Naive thymus-derived CD4-positive, alpha-beta T cell (primary cell): Measurements from ENCODE around the gene ZEB1. TPM values are rescaled to one million over a fixed set of nuclear protein-coding genes. Genes with fewer than 3 reads are reported as not detected.
A peak's percentile ranks its signal among the peaks of the same experiment; 100 is the strongest.

Source experiments
- ATAC-seq: fragments of 150-1000 bp; cut with Tn5 transposase; 2 replicates; pipeline ENCODE4 v1.10.0; 2021; ENCODE audit warnings: mild to moderate bottlenecking, moderate library complexity
- CTCF ChIA-PET: fragments of 350-600 bp; sonication (Branson Sonifier 250); formaldehyde crosslinking; loops from one replicate; lab custom pipeline; 2021; ENCODE audit warnings: antibody characterized with exemption; lab: Charles Lee
- POLR2A ChIA-PET: fragments of 350-600 bp; sonication (Branson Sonifier 250); formaldehyde crosslinking; loops from one replicate; lab custom pipeline; 2021; ENCODE audit warnings: antibody characterized with exemption, inconsistent platforms; lab: Charles Lee
- DNase-seq, 9 donors: peaks; one replicate each; pipeline versions ENCODE4 v3.0.0 to v3.0.0-alpha.2; 2020 to 2022; ENCODE audit warnings: mixed read lengths in 1 of 9
- H3K27ac ChIP-seq: one replicate; pipeline ENCODE4 v1.7.0; 2013; ENCODE audit warnings: mild to moderate bottlenecking, low read depth, low read length, moderate library complexity
- H3K27me3 ChIP-seq, 2 donors: one replicate each; pipeline ENCODE4 v1.7.0; 2013; ENCODE audit warnings: low read length in 2 of 2, mild to moderate bottlenecking in 2 of 2, moderate library complexity in 2 of 2; ENCODE audit not compliant: control insufficient read depth in 2 of 2, insufficient read depth in 2 of 2
- H3K36me3 ChIP-seq, 3 experiments: 1 replicate in 2 of 3; 2 replicates in 1 of 3; pipeline ENCODE4 v1.7.0; 2013; ENCODE audit warnings: low read length in 3 of 3, mild to moderate bottlenecking in 3 of 3, moderate library complexity in 1 of 3; ENCODE audit not compliant: insufficient read depth in 3 of 3, control insufficient read depth in 2 of 3
- H3K4me1 ChIP-seq, 2 donors: one replicate each; pipeline ENCODE4 v1.7.0; 2013; ENCODE audit warnings: low read length in 2 of 2, mild to moderate bottlenecking in 2 of 2, moderate library complexity in 1 of 2; ENCODE audit not compliant: control insufficient read depth in 2 of 2, insufficient read depth in 2 of 2
- H3K4me3 ChIP-seq: 2 replicates; pipeline ENCODE4 v1.7.0; 2013; ENCODE audit warnings: mild to moderate bottlenecking, low read length
- H3K9me3 ChIP-seq, 3 experiments: 1 replicate in 2 of 3; 2 replicates in 1 of 3; pipeline ENCODE4 v1.7.0; 2013; ENCODE audit warnings: low read length in 3 of 3; ENCODE audit not compliant: control insufficient read depth in 2 of 3
- H3K27ac Mint-ChIP-seq, 9 donors: one replicate each; pipeline ENCODE4 v1.8.0; 2020 to 2022; ENCODE audit warnings: mixed read lengths in 9 of 9, mild to moderate bottlenecking in 8 of 9, moderate library complexity in 5 of 9, inconsistent platforms in 2 of 9
- H3K27me3 Mint-ChIP-seq, 5 donors: one replicate each; pipeline ENCODE4 v1.8.0; 2021 to 2022; ENCODE audit warnings: mixed read lengths in 5 of 5, mild to moderate bottlenecking in 1 of 5
- H3K36me3 Mint-ChIP-seq, 5 donors: one replicate each; pipeline ENCODE4 v1.8.0; 2020 to 2022; ENCODE audit warnings: mixed read lengths in 5 of 5, mild to moderate bottlenecking in 3 of 5, inconsistent platforms in 1 of 5
- H3K4me1 Mint-ChIP-seq, 7 donors: one replicate each; pipeline ENCODE4 v1.8.0; 2020 to 2022; ENCODE audit warnings: mixed read lengths in 7 of 7, mild to moderate bottlenecking in 3 of 7, inconsistent platforms in 1 of 7
- H3K4me3 Mint-ChIP-seq, 10 donors: one replicate each; pipeline ENCODE4 v1.8.0; 2020 to 2022; ENCODE audit warnings: mild to moderate bottlenecking in 10 of 10, mixed read lengths in 10 of 10, moderate library complexity in 6 of 10, inconsistent platforms in 2 of 10
- H3K9me3 Mint-ChIP-seq, 11 donors: one replicate each; pipeline ENCODE4 v1.8.0; 2020 to 2022; ENCODE audit warnings: mixed read lengths in 11 of 11, mild to moderate bottlenecking in 4 of 11, inconsistent platforms in 1 of 11, moderate library complexity in 1 of 11
- intact Hi-C, 2 donors: fragments of 100-400 bp; cut with micrococcal nuclease; formaldehyde crosslinking; loops; one replicate each; pipeline ENCODE4 v1.15.1; 2023
- polyA plus RNA-seq, 2 donors: library from polyadenylated mRNA; unstranded; fragments of 300-500 nt; fragmentation: Illumina TruSeq; gene quantifications; one replicate each; pipeline ENCODE4 v1.2.3, GENCODE V29; 2021
- total RNA-seq, 6 experiments: library from RNA in 5 of 6; stranded (reverse) in 5 of 6; gene quantifications; 1 replicate in 5 of 6; 2 replicates in 1 of 6; pipeline ENCODE4 v1.2.3 and lab custom pipeline; 2021 to 2026

The ZEB1 gene
- total and polyA plus RNA-seq, 7 experiments from 2014 or later, result 37.4 to 126 (median 77.5) TPM

DNA sequence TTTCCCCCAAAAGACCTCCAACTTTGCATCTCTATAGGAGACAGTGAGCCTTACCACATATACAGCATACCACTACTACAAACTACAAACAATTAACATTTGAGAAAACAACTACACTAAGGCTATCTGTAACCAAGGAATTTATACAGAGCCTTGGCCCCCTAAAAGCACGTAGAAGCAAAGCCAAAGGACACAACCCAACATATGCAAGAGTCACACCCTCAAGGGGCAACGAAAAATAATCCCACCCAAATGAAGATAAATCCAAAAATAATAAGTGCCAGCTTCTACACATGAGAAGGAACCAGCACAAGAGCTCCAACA, 149.5 kb downstream of the ZEB1 start:
- ChIA-PET POLR2A (no interaction called here), CTCF (no interaction called here)
- no peaks in the 10 kb centered on the region for H3K27me3 Mint-ChIP-seq
- no peak for DNase-seq
- H3K4me3 ChIP-seq, result no peak overlapping the region
- intact Hi-C loops, result no loop called here
- peaks cover 0 to 42% (median 0%) of the 10 kb centered on the region in 3 experiments for H3K36me3 ChIP-seq
- H3K4me1 Mint-ChIP-seq, result peaks cover 0 to 14% (median 0%) of the 10 kb centered on the region in 7 donors
- H3K9me3 ChIP-seq, result peaks cover 0 to 11% (median 6%) of the 10 kb centered on the region in 3 experiments
- peak overlapping the region in 1 of 9 donors; percentile 55 for H3K27ac Mint-ChIP-seq
- H3K9me3 Mint-ChIP-seq, result peaks cover 0 to 36% (median 23%) of the 10 kb centered on the region in 11 donors
- peaks cover 35 to 51% (median 50%) of the 10 kb centered on the region in 5 donors for H3K36me3 Mint-ChIP-seq
- no peaks in the 10 kb centered on the region for H3K4me1 ChIP-seq
- no peak overlapping the region for H3K4me3 Mint-ChIP-seq
- H3K27ac ChIP-seq, result no peak overlapping the region
- ATAC-seq, result no peak
- no peaks in the 10 kb centered on the region for H3K27me3 ChIP-seq

DNA sequence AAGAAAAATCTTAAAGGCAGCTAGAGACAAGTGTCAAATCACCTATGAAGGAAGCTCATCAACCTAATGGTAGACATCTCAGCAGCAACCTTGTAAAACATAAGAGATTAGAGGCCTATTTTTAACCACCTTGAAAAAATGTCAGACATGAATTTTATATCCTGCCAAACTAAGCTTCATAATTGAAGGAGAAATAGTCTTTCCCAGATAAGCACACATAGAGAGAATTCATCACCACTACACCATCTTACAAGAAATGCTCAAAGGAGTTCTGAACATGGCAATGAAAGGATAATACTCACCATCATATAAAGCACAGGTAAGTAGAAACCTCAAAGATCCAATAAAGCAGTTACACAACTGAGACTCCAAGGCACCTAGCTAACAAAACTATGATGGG, 156.5 kb downstream of the ZEB1 start:
- peaks cover 5 to 30% (median 12%) of the 10 kb centered on the region in 11 donors for H3K9me3 Mint-ChIP-seq
- H3K27ac ChIP-seq, result no peak overlapping the region
- peaks cover 10 to 31% (median 20%) of the 10 kb centered on the region in 5 donors for H3K36me3 Mint-ChIP-seq
- no peaks in the 10 kb centered on the region for H3K36me3 ChIP-seq
- DNase-seq (no peak), ATAC-seq (no peak)
- H3K4me1 ChIP-seq, result peaks cover 0 to 7% of the 10 kb centered on the region in 2 donors
- peak overlapping the region in 1 of 10 donors; percentile 13 for H3K4me3 Mint-ChIP-seq
- H3K9me3 ChIP-seq, result peaks cover 0 to 7% (median 0%) of the 10 kb centered on the region in 3 experiments
- H3K27me3 ChIP-seq, result no peaks in the 10 kb centered on the region
- intact Hi-C loops, result no loop called here
- no peaks in the 10 kb centered on the region for H3K27me3 Mint-ChIP-seq
- peaks cover 0 to 44% (median 40%) of the 10 kb centered on the region in 7 donors for H3K4me1 Mint-ChIP-seq
- POLR2A ChIA-PET, result no interaction called here
- H3K27ac Mint-ChIP-seq, result no peak overlapping the region
- CTCF ChIA-PET, result no interaction called here
- no peak overlapping the region for H3K4me3 ChIP-seq

DNA sequence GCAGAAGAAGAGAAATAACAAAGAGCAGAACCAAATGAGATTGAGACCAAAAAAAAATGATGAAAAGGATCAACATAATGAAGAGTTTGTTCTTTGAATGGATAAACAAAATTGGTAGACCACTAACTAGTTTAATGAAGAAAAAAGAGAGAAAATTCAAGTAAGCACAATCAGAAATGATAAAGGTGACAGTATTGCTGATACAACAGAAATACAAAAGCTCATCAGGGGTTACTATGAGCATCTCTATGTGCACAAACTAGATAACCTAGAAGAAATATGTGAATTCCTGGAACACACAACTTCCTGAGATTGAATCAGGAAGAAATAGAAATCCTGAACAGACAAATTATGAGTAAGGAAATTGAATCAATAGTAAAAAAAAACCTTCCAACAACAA, 157.1 kb downstream of the ZEB1 start:
- H3K27ac ChIP-seq, result no peak overlapping the region
- no peaks in the 10 kb centered on the region for H3K36me3 ChIP-seq
- ATAC-seq (no peak), DNase-seq (no peak)
- intact Hi-C loops, result no loop called here
- H3K9me3 ChIP-seq, result peaks cover 0 to 7% (median 0%) of the 10 kb centered on the region in 3 experiments
- ChIA-PET CTCF (no interaction called here), POLR2A (no interaction called here)
- Mint-ChIP-seq H3K36me3 (peaks cover 10 to 33% (median 24%) of the 10 kb centered on the region in 5 donors), H3K27ac (no peak overlapping the region), H3K9me3 (peaks cover 5 to 30% (median 12%) of the 10 kb centered on the region in 11 donors), H3K4me3 (peak overlapping the region in 1 of 10 donors; percentile 13), H3K27me3 (no peaks in the 10 kb centered on the region), H3K4me1 (peaks cover 0 to 44% (median 40%) of the 10 kb centered on the region in 7 donors)
- H3K4me3 ChIP-seq, result no peak overlapping the region
- H3K27me3 ChIP-seq, result no peaks in the 10 kb centered on the region
- H3K4me1 ChIP-seq, result peaks cover 0 to 7% of the 10 kb centered on the region in 2 donors

DNA sequence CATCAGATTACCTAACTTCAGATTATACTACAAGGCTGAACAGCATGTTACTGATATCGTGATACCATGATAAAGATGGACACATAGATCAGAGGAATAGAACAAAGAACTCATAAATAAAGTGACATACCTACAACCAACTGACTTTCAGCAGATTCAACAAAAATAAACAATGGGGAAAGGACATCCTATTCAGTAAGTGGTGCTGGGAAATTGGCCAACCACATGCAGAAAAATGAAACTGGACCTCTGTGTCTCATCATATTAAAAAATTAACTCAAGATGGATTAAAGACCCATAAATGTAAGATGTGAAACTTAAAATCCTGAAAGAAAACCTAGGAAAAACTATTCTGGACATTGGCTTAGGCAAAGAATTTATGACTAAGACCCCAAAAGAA, 158.6 kb downstream of the ZEB1 start:
- Histone ChIP-seq H3K27me3 (no peaks in the 10 kb centered on the region), H3K27ac (no peak overlapping the region), H3K4me3 (no peak overlapping the region), H3K36me3 (no peaks in the 10 kb centered on the region), H3K4me1 (peaks cover 0 to 7% of the 10 kb centered on the region in 2 donors), H3K9me3 (peaks cover 0 to 7% (median 0%) of the 10 kb centered on the region in 3 experiments)
- ChIA-PET POLR2A (no interaction called here), CTCF (no interaction called here)
- no peak for DNase-seq
- Mint-ChIP-seq H3K27ac (peak overlapping the region in 1 of 9 donors; percentile 32), H3K4me3 (no peak overlapping the region), H3K4me1 (peaks cover 0 to 44% (median 40%) of the 10 kb centered on the region in 7 donors), H3K9me3 (peaks cover 5 to 30% (median 13%) of the 10 kb centered on the region in 11 donors), H3K27me3 (no peaks in the 10 kb centered on the region), H3K36me3 (peaks cover 10 to 34% (median 31%) of the 10 kb centered on the region in 5 donors)
- intact Hi-C loops, result no loop called here
- no peak for ATAC-seq

DNA sequence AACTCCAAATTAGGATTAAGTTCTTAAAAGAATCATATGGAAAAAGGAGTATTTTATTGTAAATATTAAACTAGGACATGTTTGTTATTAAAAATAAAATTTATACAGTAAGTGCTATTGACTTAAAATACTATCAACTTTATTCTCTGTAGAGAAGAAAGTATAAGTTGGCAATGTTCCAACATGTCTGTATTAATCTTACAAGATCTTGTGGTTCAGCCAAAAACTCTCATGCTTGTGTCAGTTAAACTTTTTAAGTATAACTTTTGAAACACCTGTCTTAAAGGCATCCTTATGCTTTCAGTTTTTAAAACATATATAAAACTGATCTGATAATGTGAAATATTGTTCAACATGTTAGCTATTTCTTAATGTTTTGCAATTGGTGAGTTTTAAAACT, 160.7 kb downstream of the ZEB1 start:
- peaks cover 0 to 44% (median 41%) of the 10 kb centered on the region in 7 donors for H3K4me1 Mint-ChIP-seq
- H3K9me3 Mint-ChIP-seq, result peaks cover 5 to 28% (median 15%) of the 10 kb centered on the region in 11 donors
- Histone ChIP-seq H3K9me3 (peaks cover 0 to 7% (median 0%) of the 10 kb centered on the region in 3 experiments), H3K36me3 (no peaks in the 10 kb centered on the region), H3K27me3 (no peaks in the 10 kb centered on the region), H3K4me3 (no peak overlapping the region), H3K27ac (no peak overlapping the region), H3K4me1 (peaks cover 0 to 7% of the 10 kb centered on the region in 2 donors)
- DNase-seq (peak in 5 of 9 donors; percentile 8 to 39 (median 27)), ATAC-seq (no peak)
- CTCF ChIA-PET, result no interaction called here
- H3K36me3 Mint-ChIP-seq, result peaks cover 10 to 45% (median 39%) of the 10 kb centered on the region in 5 donors
- H3K27ac Mint-ChIP-seq, result no peak overlapping the region
- POLR2A ChIA-PET, result no interaction called here
- no peaks in the 10 kb centered on the region for H3K27me3 Mint-ChIP-seq
- H3K4me3 Mint-ChIP-seq, result no peak overlapping the region
- intact Hi-C loops, result no loop called here

DNA sequence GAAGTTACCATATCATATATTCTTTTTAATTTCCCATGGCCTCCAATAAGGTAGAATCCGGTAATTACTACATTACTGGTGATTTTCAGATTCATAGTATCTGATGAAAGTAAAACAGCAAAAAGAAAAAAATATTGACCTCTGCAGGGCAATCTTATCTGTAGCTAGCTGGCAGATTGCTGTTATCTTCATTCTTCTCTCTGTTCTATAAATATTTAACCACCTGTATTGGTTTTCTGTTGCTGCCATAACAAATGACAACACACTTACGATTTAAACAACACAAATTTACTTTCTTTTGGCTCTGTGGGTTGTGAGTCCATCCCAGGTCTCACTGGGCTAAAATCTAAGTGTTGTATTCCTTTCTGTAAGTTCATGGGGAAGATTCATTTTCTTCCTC, 164.5 kb downstream of the ZEB1 start:
- no peak overlapping the region for H3K27ac Mint-ChIP-seq
- Histone ChIP-seq H3K9me3 (no peaks in the 10 kb centered on the region), H3K36me3 (no peaks in the 10 kb centered on the region), H3K4me1 (peaks cover 0 to 7% of the 10 kb centered on the region in 2 donors), H3K4me3 (no peak overlapping the region), H3K27ac (no peak overlapping the region), H3K27me3 (no peaks in the 10 kb centered on the region)
- peaks cover 0 to 43% (median 35%) of the 10 kb centered on the region in 5 donors for H3K36me3 Mint-ChIP-seq
- no peak overlapping the region for H3K4me3 Mint-ChIP-seq
- peaks cover 6 to 21% (median 10%) of the 10 kb centered on the region in 7 donors for H3K4me1 Mint-ChIP-seq
- CTCF ChIA-PET, result no interaction called here
- no peaks in the 10 kb centered on the region for H3K27me3 Mint-ChIP-seq
- DNase-seq (no peak), ATAC-seq (no peak)
- H3K9me3 Mint-ChIP-seq, result peaks cover 0 to 29% (median 4%) of the 10 kb centered on the region in 11 donors
- intact Hi-C loops, result no loop called here
- POLR2A ChIA-PET, result no interaction called here
